GM19372 (cell line): ENCODE results near the gene EML5.

Experiments
- ATAC-seq: cut with Tn5 transposase; IDR thresholded peaks from one replicate; pipeline ENCODE4 v1.9.1; 2021; ENCODE audit warnings: mild to moderate bottlenecking, low read depth, moderate library complexity; ENCODE audit not compliant: unreplicated experiment

The EML5 gene

DNA sequence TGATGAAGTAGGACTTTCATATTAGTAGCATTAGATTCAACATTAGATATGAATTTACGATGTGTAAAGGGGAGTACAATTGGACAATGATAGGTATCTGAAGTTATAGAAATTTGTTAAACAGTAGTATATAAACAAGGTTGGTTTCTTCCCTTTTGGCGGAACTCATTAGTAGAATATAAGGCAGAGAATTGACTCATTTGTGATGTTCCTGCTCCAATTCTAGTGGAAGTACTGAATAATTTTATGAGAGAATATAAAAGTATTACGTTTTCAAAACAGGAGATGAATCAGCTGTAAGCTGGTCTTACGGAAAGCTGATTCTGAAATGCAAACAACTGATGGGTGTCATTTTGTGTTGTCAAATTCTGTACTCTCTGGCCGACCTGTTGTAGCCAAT lies 216.5 kb downstream of the EML5 start:
- ATAC-seq = no peak

DNA sequence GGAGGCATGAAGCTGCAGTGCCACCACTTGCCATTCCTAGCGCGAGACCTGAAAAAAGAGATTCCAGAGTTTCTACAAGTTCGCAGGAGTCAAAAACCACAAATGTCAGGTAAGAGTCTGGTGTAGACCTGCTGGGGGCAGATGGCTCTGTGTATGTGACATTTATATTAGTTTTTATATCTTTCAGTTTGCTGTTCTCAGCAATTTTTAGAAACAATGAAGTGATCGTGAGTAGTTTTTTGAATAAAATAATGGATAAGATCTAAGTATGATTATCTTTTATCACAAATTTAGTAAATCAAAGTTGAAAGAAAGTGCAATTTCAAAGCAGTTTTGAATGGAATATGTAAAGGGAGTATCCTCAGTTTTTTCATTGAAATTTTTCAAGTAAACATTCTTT lies 220.6 kb downstream of the EML5 start:
- no peak for ATAC-seq

DNA sequence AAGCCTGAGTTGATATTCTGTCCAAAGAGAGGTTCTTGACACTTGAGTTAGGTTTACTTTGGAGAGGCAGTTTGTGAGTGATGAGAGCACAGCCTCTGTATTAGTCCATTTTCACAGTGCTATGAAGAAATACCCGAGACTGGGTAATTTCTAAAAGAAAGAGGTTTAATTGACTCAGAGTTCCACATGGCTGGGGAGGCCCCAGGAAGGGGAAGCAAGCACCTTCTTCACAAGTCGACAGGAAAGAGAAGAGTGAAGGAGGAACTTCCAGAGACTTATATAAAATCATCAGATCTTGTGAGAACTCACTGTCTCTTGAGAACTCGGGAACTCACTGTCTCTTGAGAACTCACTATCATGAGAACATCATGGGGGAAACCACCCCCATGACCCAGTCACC lies 224.6 kb downstream of the EML5 start:
- ATAC-seq = no peak

DNA sequence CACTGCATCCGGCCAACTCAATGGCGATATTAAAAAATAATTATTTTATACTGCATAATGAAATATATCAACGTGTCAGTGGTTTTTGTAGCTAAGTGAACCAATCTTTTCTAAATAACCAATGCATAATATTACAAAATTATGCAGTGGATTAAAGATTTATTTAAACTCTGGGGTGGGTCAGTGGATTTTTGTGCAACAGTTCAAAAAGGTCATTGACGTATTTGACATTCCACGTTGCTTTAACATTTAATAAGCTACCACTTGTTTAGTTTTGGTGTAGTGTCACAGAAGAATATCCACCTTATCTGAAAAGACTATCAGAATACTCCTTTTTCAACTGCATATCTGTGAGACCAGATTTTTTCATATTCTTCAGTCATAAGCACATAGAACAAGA lies 227.3 kb downstream of the EML5 start:
- ATAC-seq = no peak

DNA sequence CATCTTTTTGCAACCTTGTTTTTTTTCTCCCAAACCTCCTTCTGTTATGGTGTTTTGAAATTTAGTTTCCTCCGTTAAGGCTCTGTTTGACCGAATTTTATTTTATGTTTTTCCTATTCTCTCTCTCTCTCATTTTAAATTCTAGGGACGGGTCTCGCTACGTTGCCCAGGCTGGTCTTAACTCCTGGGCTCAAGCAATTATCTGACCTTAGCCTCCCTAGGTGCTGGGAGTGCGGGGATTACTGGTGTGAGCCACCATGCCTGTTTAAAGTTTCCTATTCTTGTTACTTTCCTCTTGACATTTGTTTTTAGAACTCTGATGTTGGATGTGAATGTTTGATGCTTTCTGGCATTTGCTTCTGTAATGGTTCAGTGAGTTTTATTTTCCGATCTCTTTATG lies 228.9 kb downstream of the EML5 start:
- ATAC-seq = no peak

DNA sequence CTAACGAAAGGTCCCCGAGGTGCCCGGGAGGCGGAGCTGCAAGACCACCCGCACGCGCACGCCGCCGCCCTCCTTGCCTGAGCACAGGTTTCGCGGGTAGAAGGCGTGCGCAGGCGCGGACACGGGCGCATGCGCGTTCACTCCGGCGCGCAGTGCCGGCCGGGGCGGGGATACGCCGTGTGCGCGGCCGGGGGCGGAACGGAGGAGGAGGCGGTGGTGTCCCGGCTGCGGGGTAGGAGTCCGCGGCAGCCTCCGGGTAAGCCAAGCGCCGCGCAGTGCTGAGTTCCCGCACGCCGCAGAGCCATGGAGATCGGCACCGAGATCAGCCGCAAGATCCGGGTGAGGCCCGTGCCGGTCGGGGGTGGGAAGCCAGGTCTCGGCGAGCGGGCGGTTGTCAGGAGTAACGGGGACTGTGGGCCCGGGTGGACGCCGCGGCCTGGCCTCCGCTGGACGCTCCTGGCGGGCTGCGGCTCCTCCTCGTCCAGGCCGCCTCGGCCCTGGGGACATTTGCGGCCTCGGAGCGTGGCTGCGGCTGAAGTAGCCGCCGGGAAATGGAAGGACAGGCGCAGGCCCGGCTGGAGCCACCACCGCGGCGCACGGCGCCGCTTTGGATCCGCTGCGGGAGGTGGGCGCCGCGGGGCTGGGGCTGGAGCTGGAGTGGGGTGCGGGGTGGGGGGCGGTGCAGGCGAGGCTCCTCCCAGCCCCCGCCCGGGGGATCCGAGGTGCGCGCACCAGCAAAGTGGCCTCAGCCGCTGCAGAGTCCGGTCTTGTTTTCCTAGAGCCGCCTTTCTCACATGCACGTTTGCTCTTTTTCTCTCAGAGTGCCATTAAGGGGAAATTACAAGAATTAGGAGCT lies 229.7 kb downstream of the EML5 start, which contains the start of gene ZC3H14:
ZC3H14 (plus strand) TSS at position 207 of the 856 bp plus-strand sequence; CDS start at position 304, 97 bp downstream.
- peak; percentile 92 for ATAC-seq

DNA sequence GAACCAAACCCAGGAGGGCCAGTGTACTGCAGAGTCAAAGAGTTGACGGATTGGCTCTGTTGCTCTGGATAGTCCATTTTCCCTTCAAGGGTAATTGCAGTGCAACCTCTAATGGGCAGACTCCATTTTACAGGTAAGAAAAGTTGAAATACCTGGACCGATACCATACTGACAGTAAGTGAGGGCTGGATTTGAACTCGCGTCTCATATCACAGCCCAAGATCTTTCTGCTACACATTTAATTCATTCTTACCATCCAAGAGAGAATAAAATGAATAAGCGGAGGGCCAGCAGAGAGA lies 230.3 kb downstream of the EML5 start:
- no peak for ATAC-seq
